SU-DHL-6 (cell line): Measurements from ENCODE around the gene GPR150.

Source experiments
- H2AFZ ChIP-seq: fragments of 200-600 bp; sonication (generic); 2 replicates; pipeline ENCODE4 v1.6.1; 2014; ENCODE audit warnings: low read depth, mild to moderate bottlenecking, moderate library complexity, mixed read lengths, antibody characterized with exemption, low read length; ENCODE audit not compliant: severe bottlenecking
- H3F3A ChIP-seq: fragments of 200-600 bp; shearing (Covaris generic); 2 replicates; pipeline ENCODE4 v1.6.0; 2016; ENCODE audit warnings: antibody characterized with exemption, mild to moderate bottlenecking; ENCODE audit not compliant: insufficient read depth
- H3K27ac ChIP-seq: fragments of 200-600 bp; sonication (generic); 2 replicates; pipeline ENCODE4 v1.5.1; 2016; ENCODE audit warnings: low read depth, mild to moderate bottlenecking, low read length, moderate library complexity, mixed read lengths
- H3K27me3 ChIP-seq: fragments of 200-600 bp; sonication (generic), shearing (Covaris generic); 2 replicates; pipeline ENCODE4 v1.6.0; 2014; ENCODE audit warnings: mild to moderate bottlenecking, low read length
- H3K36me3 ChIP-seq: fragments of 200-600 bp; sonication (generic); 2 replicates; pipeline ENCODE4 v1.6.1; 2014; ENCODE audit warnings: mild to moderate bottlenecking, low read length, mixed read lengths
- H3K4me2 ChIP-seq: fragments of 300-600, 200-600 bp; shearing (Covaris generic), sonication (generic); 2 replicates; pipeline ENCODE4 v1.6.0; 2014; ENCODE audit warnings: low read length, low read depth, mild to moderate bottlenecking; ENCODE audit not compliant: poor library complexity, severe bottlenecking
- H3K4me3 ChIP-seq: fragments of 200-600 bp; sonication (generic); 2 replicates; pipeline ENCODE4 v1.5.1; 2014; ENCODE audit warnings: antibody characterized with exemption, low read length, mild to moderate bottlenecking, mixed read lengths; ENCODE audit not compliant: insufficient read depth, poor library complexity, severe bottlenecking
- H3K79me2 ChIP-seq: fragments of 200-600 bp; sonication (generic); 2 replicates; pipeline ENCODE4 v1.6.1; 2014; ENCODE audit warnings: mild to moderate bottlenecking, low read length, moderate library complexity; ENCODE audit not compliant: insufficient read depth
- H3K9ac ChIP-seq: fragments of 200-600 bp; sonication (generic); 2 replicates; pipeline ENCODE4 v1.7.0; 2014; ENCODE audit warnings: mild to moderate bottlenecking, low read length
- H3K9me2 ChIP-seq: fragments of 200-600 bp; sonication (generic); replicated peaks from 2 replicates; pipeline ENCODE4 v1.6.1; 2014; ENCODE audit warnings: low read length; ENCODE audit not compliant: insufficient read depth
- H3K9me3 ChIP-seq: fragments of 200-600 bp; sonication (generic); 2 replicates; pipeline ENCODE4 v1.6.1; 2014; ENCODE audit warnings: low read length, mixed read lengths; ENCODE audit not compliant: insufficient read depth
- H4K20me1 ChIP-seq: fragments of 200-600 bp; sonication (generic); 2 replicates; pipeline ENCODE4 v1.6.1; 2014; ENCODE audit warnings: low read depth, mild to moderate bottlenecking, antibody characterized with exemption, low read length, moderate library complexity, mixed read lengths
- CTCF ChIP-seq: fragments of 200-600 bp; sonication (generic); IDR thresholded peaks from one replicate; pipeline ENCODE4 v1.5.1; 2017; ENCODE audit warnings: antibody characterized with exemption, mild to moderate bottlenecking, low read length, moderate library complexity; ENCODE audit not compliant: insufficient read depth, poor library complexity, severe bottlenecking
- EZH2phosphoT487 ChIP-seq: fragments of 200-600 bp; sonication (generic), shearing (Covaris generic); conservative IDR thresholded peaks from 2 replicates; pipeline ENCODE4 v1.6.1; 2018; ENCODE audit warnings: mild to moderate bottlenecking, antibody characterized with exemption, low read length, moderate library complexity, mixed read lengths

GPR150 gene

GRCh38 chr5:95633671-95634070 is 13.8 kb downstream of the GPR150 start:
- Histone ChIP-seq H3F3A (no peaks in the 10 kb centered on the region), H3K4me2 (no peak overlapping the region), H3K27me3 (no peaks in the 10 kb centered on the region), H3K9me3 (no peaks in the 10 kb centered on the region), H3K4me3 (no peak overlapping the region), H3K9me2 (no peaks in the 10 kb centered on the region), H3K36me3 (no peaks in the 10 kb centered on the region), H2AFZ (no peak overlapping the region), H3K27ac (no peak overlapping the region), H3K9ac (no peak overlapping the region), H3K79me2 (no peaks in the 10 kb centered on the region), H4K20me1 (no peaks in the 10 kb centered on the region)
- TF ChIP-seq EZH2phosphoT487 = no peak
- TF ChIP-seq CTCF = no peak

- Histone ChIP-seq H3K9me2 (no peaks in the 10 kb centered on the region), H3K9ac (no peak overlapping the region), H3K4me3 (no peak overlapping the region), H4K20me1 (no peaks in the 10 kb centered on the region), H3F3A (no peaks in the 10 kb centered on the region), H3K4me2 (no peak overlapping the region), H3K9me3 (no peaks in the 10 kb centered on the region), H3K36me3 (no peaks in the 10 kb centered on the region), H3K79me2 (no peaks in the 10 kb centered on the region), H3K27ac (no peak overlapping the region), H2AFZ (no peak overlapping the region), H3K27me3 (no peaks in the 10 kb centered on the region)
- TF ChIP-seq EZH2phosphoT487 = no peak
- no peak for TF ChIP-seq CTCF
Measured at GRCh38 chr5:95634081-95634480, 14.2 kb downstream of the GPR150 start.

DNA sequence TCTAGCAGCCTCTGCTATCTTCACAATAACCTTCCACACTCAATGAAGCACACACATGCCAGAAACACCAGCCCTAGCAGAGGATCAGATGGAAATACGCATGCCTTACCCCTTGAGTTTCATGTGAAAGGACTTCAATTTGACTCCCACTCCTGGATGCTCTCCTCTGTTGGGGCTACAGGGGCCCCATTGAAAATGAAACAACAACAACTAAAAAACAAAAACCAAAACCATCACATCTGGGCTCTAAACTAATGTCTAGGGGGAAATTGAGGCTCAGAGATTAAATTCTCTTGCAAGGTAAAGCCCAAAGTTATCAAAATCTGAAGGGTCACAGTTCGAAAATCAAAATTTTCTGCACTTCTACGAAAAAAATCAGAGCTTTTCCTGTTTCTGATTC is 18.7 kb downstream of the GPR150 start:
- Histone ChIP-seq H3K79me2 (no peaks in the 10 kb centered on the region), H3K4me3 (no peak overlapping the region), H3K27me3 (no peaks in the 10 kb centered on the region), H3K9me3 (no peaks in the 10 kb centered on the region), H3F3A (no peaks in the 10 kb centered on the region), H3K36me3 (no peaks in the 10 kb centered on the region), H3K9ac (no peak overlapping the region), H4K20me1 (no peaks in the 10 kb centered on the region), H3K27ac (no peak overlapping the region), H3K9me2 (no peaks in the 10 kb centered on the region), H3K4me2 (no peak overlapping the region), H2AFZ (no peak overlapping the region)
- TF ChIP-seq EZH2phosphoT487 (no peak), CTCF (no peak)

GRCh38 chr5:95641741-95642220 is 21.9 kb downstream of the GPR150 start:
- Histone ChIP-seq H3K9ac (no peak overlapping the region), H4K20me1 (no peaks in the 10 kb centered on the region), H3K9me3 (no peaks in the 10 kb centered on the region), H3K36me3 (no peaks in the 10 kb centered on the region), H3K9me2 (no peaks in the 10 kb centered on the region), H3K4me2 (no peak overlapping the region), H3F3A (peaks cover 12% of the 10 kb centered on the region), H3K27me3 (no peaks in the 10 kb centered on the region), H3K27ac (no peak overlapping the region), H3K4me3 (no peak overlapping the region), H2AFZ (no peak overlapping the region), H3K79me2 (no peaks in the 10 kb centered on the region)
- TF ChIP-seq EZH2phosphoT487 (no peak), CTCF (no peak)
